Measurements from ENCODE around the gene CLK3. TPM values are rescaled to one million over a fixed set of nuclear protein-coding genes. Genes with fewer than 3 reads are reported as not detected.
"Not testable (repeated sequence)": the region's sequence is repeated elsewhere in the genome, so short reads cannot be mapped to it uniquely, and the experiment has no call there.

The CLK3 gene
- total RNA-seq, 2 donors from 2014 or later: 90.8 to 92.9 TPM

DNA sequence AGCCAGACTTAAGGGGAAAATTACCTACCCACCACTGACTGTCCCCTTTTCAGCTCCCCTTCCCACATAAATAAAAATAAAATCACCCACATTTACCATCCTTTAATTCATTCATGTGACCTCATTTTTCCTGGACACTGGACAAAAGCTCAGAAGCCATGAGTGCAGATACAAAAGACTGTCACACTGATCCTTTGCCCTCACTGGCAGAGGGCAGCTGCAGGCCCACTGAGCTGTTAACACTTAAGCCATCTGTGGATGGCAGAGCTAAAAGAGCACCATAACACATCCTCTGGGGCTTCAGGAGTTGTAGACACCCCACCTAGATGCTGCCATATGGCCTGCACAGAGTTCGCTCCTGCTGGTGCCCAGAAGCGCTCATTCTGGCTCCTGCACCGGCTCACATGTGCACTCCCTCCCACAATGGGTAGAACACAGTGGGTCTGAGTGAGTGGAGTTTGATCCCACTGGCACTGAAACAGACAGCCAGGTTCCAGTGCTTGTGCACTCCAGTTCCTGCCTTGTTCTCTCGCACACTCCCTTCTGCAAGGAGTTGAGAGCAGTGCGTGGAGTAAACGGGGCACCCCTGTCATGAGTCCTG lies 41.4 kb downstream of the CLK3 start:
- DNase-seq (no peak), ATAC-seq (no peak)
- intact Hi-C loops (cut with DNase I, micrococcal nuclease): no loop called here

DNA sequence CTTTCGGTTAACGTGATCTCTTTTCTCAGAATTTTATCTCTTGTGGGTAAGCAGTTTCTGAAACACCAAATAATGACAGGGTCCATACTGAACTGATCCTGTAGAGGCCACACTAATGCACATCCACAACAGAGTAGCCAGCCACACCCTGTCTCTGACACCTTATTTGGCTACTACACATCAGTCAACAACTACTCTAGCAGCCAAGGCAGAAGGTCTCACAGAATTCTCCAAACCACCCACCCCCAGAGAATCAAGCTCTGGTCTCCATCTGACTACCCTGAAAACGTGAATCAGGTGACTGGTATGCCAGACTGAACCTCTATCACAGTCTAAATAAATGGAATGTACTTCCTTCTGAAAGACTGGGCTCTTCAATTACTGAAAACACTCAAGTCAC lies 42.2 kb downstream of the CLK3 start:
- no peak for ATAC-seq
- no peak for DNase-seq
- intact Hi-C loops (cut with DNase I, micrococcal nuclease): no loop called here

DNA sequence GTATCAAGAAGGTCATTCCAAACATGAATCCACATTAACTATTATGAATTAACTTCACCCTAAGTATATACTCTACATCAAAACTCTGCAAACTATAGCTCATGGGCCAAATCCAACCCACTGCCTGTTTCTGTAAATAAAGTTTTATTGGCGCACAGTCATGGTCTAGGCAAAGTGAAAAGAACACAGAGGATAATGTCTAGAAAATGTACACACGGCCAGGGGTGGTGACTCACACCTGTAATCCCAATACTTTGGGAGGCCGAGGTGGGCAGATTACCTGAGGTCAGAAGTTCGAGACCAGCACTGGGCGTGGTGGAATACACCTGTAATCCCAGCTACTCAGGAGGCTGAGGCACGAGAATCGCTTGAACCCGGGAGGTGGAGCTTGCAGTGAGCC lies 45.6 kb downstream of the CLK3 start:
- DNase-seq; intact Hi-C loops (cut with DNase I, micrococcal nuclease): not testable (repeated sequence)
- peak; percentile 32 for ATAC-seq

DNA sequence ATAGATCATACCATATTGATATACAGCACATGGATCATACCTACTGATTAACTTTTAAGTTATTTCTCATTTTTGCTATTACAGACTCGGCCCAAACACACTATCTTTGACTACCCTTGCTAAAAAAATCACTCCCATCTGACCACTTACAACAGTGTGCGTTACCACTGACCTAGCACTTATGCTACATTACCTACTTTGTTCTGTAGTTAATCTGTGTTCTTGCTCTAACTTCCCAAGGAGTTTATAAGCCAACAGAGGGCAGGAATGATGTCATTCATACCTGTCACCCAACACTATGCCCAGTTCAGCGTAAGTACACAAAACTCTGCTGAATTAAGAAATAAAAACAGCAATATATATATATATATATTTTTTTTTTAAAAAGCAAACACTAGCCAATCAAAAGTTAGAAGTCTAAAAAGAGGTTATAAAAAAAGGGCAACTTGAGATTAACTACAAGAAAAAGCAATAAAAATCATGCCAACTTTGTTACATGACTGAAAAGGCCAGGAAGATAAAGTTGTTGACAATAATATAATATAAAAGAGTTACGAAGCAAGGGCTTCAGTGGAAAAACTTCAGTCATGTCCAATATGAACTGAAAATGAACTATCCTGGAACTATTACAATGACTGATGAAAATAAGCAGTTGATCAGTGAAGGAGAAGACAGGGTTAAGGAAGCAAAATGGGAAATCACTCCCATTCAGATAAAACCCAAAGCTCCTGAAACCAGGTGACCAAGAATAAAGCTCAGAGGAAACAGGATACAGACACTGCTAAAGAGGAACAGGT lies 46.6 kb downstream of the CLK3 start:
- intact Hi-C loops (cut with DNase I, micrococcal nuclease): no loop called here
- DNase-seq (no peak), ATAC-seq (peak; percentile 48)

DNA sequence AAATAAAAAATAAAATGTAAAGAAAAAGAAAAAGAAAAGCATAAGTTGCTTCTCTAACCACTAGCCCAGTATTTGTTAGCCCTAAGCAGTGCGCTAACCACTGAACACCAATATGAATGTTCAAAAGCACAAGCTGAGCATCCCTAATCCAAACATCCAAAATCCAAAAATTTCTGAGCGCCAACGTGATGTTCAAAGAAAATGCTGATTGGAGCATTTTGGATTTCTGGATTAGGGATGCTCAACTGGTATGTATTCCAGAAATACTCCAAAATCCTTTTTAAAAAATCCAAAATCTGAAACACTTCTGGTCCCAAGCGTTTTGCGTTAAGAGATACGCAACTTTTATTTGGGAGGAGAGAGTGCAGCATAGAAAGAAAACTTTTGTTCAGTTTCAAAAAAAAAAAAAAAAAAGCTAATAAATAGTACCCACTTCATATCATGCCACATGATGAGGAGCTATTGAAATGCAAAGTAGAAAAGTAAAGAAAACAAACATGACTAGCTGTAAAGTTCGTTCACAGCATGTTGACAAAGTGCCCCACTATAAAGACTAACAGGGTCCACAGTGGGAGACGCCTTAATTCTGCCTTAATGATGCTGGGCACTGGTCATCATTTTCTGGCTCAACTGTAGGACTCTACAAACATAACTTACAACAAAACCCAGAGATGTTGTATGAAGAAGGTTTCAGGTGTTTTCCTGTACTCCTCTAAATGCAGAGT lies 47.8 kb downstream of the CLK3 start:
- intact Hi-C loops (cut with DNase I, micrococcal nuclease): no loop called here
- ATAC-seq (no peak), DNase-seq (no peak)

DNA sequence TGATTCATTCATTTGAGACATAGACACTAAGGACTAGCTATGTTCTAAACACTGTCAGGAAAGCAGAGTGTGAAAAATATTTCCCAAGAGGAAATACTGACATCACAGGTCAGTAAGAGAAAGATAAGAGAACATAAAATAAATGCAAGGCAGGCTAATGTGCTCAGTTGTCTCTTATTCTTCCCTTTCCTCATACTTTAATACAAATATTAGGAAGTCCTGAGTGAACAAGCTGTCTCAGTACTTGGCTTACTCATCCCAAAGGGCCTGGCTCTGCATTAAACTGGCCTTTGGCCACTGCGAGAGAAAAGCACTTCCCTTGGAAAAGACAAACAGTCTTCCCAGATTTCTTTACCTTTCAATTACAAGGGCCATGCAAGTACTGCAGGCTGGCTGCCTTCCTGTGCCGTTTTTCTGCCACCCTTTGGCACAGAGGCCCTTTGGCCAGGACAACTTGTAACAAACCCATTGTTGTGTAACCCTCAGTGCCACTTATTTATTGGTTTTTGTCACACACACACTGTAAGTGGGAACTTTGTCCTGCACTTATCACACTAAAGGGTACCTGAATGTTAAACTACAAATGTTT lies 48.5 kb downstream of the CLK3 start:
- peak; percentile 57 to 82 for DNase-seq
- ATAC-seq: peak; percentile 93
- intact Hi-C loops (cut with DNase I, micrococcal nuclease): no loop called here

DNA sequence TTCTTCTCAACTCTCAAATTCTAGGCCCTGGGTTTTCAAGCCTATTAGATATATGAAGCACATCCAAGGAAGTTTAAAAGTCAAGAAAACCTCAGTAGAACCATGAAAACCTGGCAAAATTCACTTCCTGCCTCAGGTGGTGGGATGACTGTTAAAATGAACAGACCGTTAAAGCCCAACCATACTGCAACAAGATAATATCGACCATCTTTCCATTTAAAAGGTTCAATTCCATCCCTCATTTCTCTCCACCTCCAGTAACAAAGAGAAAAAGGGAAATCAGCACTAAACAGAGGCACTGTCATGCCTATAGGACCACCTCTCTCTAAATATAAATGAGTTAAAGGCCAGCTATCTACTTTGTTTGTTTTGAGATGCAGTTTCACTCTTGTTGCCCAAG lies 49.0 kb downstream of the CLK3 start:
- ATAC-seq: no peak
- intact Hi-C loops (cut with DNase I, micrococcal nuclease): no loop called here
- no peak for DNase-seq

DNA sequence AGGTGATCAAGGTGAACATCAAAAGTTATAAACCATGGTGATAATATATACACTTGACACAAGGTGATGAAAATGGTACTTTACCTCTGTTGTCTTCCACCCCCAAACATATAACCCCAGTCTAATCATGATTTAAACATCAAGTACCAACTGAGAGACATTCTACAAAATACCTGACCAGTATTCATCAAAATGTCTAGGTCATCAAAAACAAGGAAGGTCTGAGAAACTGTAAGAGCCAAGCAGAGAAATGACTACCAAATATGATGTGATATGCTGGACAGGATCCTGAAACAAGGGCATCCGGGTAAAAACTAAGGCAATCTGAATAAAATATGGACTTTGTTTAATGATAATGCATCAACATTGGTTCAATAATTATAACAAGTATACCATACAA lies 52.3 kb downstream of the CLK3 start:
- no peak for DNase-seq
- intact Hi-C loops (cut with DNase I, micrococcal nuclease): no loop called here
- ATAC-seq: no peak

DNA sequence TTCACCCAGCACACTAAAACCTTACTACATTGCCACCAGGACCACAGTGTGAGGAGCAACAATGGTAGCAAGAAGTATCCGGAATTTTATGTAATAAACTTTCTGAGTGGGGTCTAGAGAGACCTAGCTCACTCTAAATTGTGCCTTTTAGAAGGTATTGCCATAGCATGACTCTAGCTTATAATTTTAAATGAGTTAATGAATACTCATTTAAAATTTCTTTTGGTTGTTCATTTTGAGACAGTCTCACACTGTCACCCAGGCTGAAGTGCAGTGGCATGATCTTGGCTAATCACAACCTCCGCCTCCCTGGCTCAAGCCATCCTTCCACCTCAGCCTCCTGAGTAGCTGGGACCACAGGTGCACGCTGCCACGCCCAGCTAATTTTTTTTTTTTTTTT lies 54.0 kb downstream of the CLK3 start:
- intact Hi-C loops (cut with DNase I, micrococcal nuclease): no loop called here
- DNase-seq (no peak), ATAC-seq (no peak)

DNA sequence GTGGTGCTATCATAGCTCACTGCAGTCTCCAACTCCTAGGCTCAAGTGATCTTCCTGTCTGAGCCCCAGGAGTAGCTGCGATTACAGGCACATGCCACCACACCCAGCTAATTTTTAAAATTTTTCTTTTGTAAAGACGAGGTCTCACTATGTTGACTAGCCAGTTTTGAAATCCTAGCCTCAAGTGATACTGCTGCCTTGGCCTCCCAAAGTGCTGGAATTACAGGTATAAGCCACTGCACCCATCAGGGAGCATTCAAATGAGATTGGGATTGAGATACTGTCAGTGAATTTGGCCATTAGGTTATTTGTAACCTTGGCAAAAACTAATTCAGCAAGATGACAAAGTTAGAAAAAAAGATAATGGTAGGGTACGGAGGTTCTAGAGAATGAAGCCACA lies 58.5 kb downstream of the CLK3 start:
- intact Hi-C loops (cut with DNase I, micrococcal nuclease): no loop called here
- ATAC-seq: no peak
- DNase-seq: no peak

DNA sequence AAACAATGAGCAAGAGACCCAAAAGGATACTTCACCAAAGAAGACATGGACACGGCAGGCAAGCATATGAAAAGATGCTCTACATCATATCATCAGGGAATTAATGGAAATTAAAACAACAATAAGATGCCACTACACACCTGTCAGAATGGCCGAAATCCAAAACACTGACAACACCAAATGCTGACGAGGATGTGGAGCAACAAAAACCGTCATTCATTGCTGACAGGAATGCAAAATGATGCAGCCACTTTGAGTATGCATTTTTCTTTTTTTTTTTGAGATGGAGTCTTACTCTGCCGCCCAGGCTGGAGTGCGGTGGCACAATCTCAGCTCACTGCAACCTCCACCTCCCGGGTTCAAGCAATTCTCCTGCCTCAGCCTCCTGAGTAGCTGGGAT lies 61.2 kb downstream of the CLK3 start:
- no peak for ATAC-seq
- no peak for DNase-seq
- intact Hi-C loops (cut with DNase I, micrococcal nuclease): no loop called here

Other genes with a start within 250 kb of the CLK3 start
- gene CYP11A1, start 248.2 kb upstream of the CLK3 start, total RNA-seq: under 1 TPM in 1 of 2 donors, not detected in 1; 0.31 TPM
- gene SEMA7A, start 181.9 kb upstream of the CLK3 start, total RNA-seq: 1 to 10 TPM in 1 of 2 donors, under 1 TPM in 1; 0.79 to 1.7 TPM
- 10 to 100 TPM; 25.5 to 33.7 TPM for gene UBL7, start 154.7 kb upstream of the CLK3 start, total RNA-seq
- gene ARID3B, start 74.6 kb upstream of the CLK3 start, total RNA-seq: 10 to 100 TPM; 11.7 to 12.1 TPM
- gene EDC3, start 80.2 kb downstream of the CLK3 start, total RNA-seq: 10 to 100 TPM; 21.6 to 32.5 TPM
- under 1 TPM in 1 of 2 donors, not detected in 1; 0.82 TPM for gene CYP1A1, start 109.7 kb downstream of the CLK3 start, total RNA-seq
- not detected for gene CYP1A2, start 133.0 kb downstream of the CLK3 start, total RNA-seq
- gene CSK, start 166.2 kb downstream of the CLK3 start, total RNA-seq: 10 to 100 TPM; 84.8 to 96.9 TPM
- under 1 TPM in 1 of 2 donors, not detected in 1; 0.40 TPM for gene LMAN1L, start 197.0 kb downstream of the CLK3 start, total RNA-seq
- gene CPLX3, start 210.8 kb downstream of the CLK3 start, total RNA-seq: under 1 TPM in 1 of 2 donors, not detected in 1; 0.15 TPM
- gene ULK3, start 227.3 kb downstream of the CLK3 start, total RNA-seq: 10 to 100 TPM; 70.7 to 83.2 TPM

Data from left colon (tissue), 2 donors.